Right atrium auricular region (tissue), 2 donors: ENCODE results near the gene EREG. TPM values are rescaled to one million over a fixed set of nuclear protein-coding genes. Genes with fewer than 3 reads are reported as not detected.

Source experiments
- DNase-seq: peaks from one replicate; pipeline ENCODE4 v3.0.0-alpha.2; 2019; ENCODE audit warnings: low spot score
- H3K27ac ChIP-seq, 2 donors: fragments of 200-600 bp; sonication (generic); 1 replicate in 1 of 2; 2 replicates in 1 of 2; pipeline ENCODE4 v1.5.1; 2016 to 2019
- H3K27me3 ChIP-seq, 2 donors: fragments of 200-600 bp; sonication (generic); one replicate each; pipeline versions ENCODE4 v1.5.1 to v1.6.0; 2017 to 2019
- H3K36me3 ChIP-seq: fragments of 200-600 bp; sonication (generic); one replicate; pipeline ENCODE4 v1.5.1; 2016
- H3K4me1 ChIP-seq, 2 donors: fragments of 200-600 bp; sonication (generic); one replicate each; pipeline versions ENCODE4 v1.5.1 to v1.6.0; 2017 to 2019
- H3K4me3 ChIP-seq, 2 donors: fragments of 200-600 bp; sonication (generic); 1 replicate in 1 of 2; 2 replicates in 1 of 2; pipeline ENCODE4 v1.5.1; 2017 to 2019; ENCODE audit warnings: mild to moderate bottlenecking in 1 of 2, moderate library complexity in 1 of 2
- H3K9me3 ChIP-seq, 2 donors: fragments of 200-600 bp; sonication (generic); one replicate each; pipeline ENCODE4 v1.5.1; 2019
- CTCF ChIP-seq, 2 donors: fragments of 200-600 bp; sonication (generic); IDR thresholded peaks; one replicate each; pipeline ENCODE4 v1.5.1; 2019; ENCODE audit warnings: antibody characterized with exemption in 2 of 2
- total RNA-seq, 2 donors: library from RNA; depleted of rRNA; stranded (reverse); fragments of >200 nt; gene quantifications; one replicate each; pipeline ENCODE4 v1.1.0, GENCODE V29; 2016

The EREG gene
- total RNA-seq, 2 donors from 2014 or later: 0.31 to 3.1 TPM

- H3K27me3 ChIP-seq: no peaks in the 10 kb centered on the region
- no peaks in the 10 kb centered on the region for H3K4me1 ChIP-seq
- no peak for DNase-seq
- no peak overlapping the region for H3K27ac ChIP-seq
- no peak for TF ChIP-seq CTCF (IDR thresholded peaks at IDR 0.05)
- H3K36me3 ChIP-seq: no peaks in the 10 kb centered on the region
- no peak overlapping the region for H3K4me3 ChIP-seq
- H3K9me3 ChIP-seq: no peaks in the 10 kb centered on the region
Measured at GRCh38 chr4:74319470-74319869, 45.5 kb upstream of the EREG start.

GRCh38 chr4:74320559-74321118 lies 44.3 kb upstream of the EREG start:
- no peaks in the 10 kb centered on the region for H3K27me3 ChIP-seq
- no peak overlapping the region for H3K27ac ChIP-seq
- H3K36me3 ChIP-seq: no peaks in the 10 kb centered on the region
- DNase-seq: no peak
- no peaks in the 10 kb centered on the region for H3K9me3 ChIP-seq
- H3K4me3 ChIP-seq: no peak overlapping the region
- H3K4me1 ChIP-seq: no peaks in the 10 kb centered on the region
- peak in 1 of 2 donors; percentile 59 for TF ChIP-seq CTCF (IDR thresholded peaks at IDR 0.05)

- Histone ChIP-seq H3K27me3 (no peaks in the 10 kb centered on the region), H3K4me3 (no peak overlapping the region), H3K9me3 (no peaks in the 10 kb centered on the region), H3K36me3 (no peaks in the 10 kb centered on the region), H3K27ac (no peak overlapping the region), H3K4me1 (no peaks in the 10 kb centered on the region)
- no peak for DNase-seq
- TF ChIP-seq CTCF (IDR thresholded peaks at IDR 0.05): no peak
Measured at GRCh38 chr4:74322301-74322700, 42.6 kb upstream of the EREG start.

GRCh38 chr4:74323663-74324062 lies 41.3 kb upstream of the EREG start:
- H3K36me3 ChIP-seq: no peaks in the 10 kb centered on the region
- no peak overlapping the region for H3K4me3 ChIP-seq
- H3K9me3 ChIP-seq: no peaks in the 10 kb centered on the region
- no peak for DNase-seq
- no peaks in the 10 kb centered on the region for H3K4me1 ChIP-seq
- TF ChIP-seq CTCF (IDR thresholded peaks at IDR 0.05): no peak
- no peak overlapping the region for H3K27ac ChIP-seq
- no peaks in the 10 kb centered on the region for H3K27me3 ChIP-seq

GRCh38 chr4:74324262-74324661 lies 40.7 kb upstream of the EREG start:
- Histone ChIP-seq H3K27me3 (no peaks in the 10 kb centered on the region), H3K4me1 (no peaks in the 10 kb centered on the region), H3K27ac (no peak overlapping the region), H3K9me3 (no peaks in the 10 kb centered on the region), H3K36me3 (no peaks in the 10 kb centered on the region), H3K4me3 (no peak overlapping the region)
- TF ChIP-seq CTCF (IDR thresholded peaks at IDR 0.05): no peak
- no peak for DNase-seq

GRCh38 chr4:74325886-74326285 lies 39.1 kb upstream of the EREG start:
- no peak for TF ChIP-seq CTCF (IDR thresholded peaks at IDR 0.05)
- no peaks in the 10 kb centered on the region for H3K36me3 ChIP-seq

More at GRCh38 chr4:74325886-74326285, 39.1 kb upstream of the EREG start:
- DNase-seq: no peak
- Histone ChIP-seq H3K27ac (no peak overlapping the region), H3K9me3 (no peaks in the 10 kb centered on the region), H3K27me3 (no peaks in the 10 kb centered on the region), H3K4me3 (no peak overlapping the region), H3K4me1 (no peaks in the 10 kb centered on the region)
